K562 (cell line): ENCODE measurements around the gene NEMP1. TPM values are rescaled to one million over a fixed set of nuclear protein-coding genes. Genes with fewer than 3 reads are reported as not detected.

ENCODE experiments used
- ARHGAP35 ChIP-seq: fragments of 450-650 bp; IDR thresholded peaks from 2 replicates; pipeline ENCODE4 v1.6.1; 2018; ENCODE audit not compliant: partially characterized antibody
- ATF7 ChIP-seq: fragments of 450-650 bp; IDR thresholded peaks from 2 replicates; pipeline ENCODE4 v1.7.1; 2014; ENCODE audit warnings: mild to moderate bottlenecking, moderate library complexity
- BCLAF1 ChIP-seq, 2 experiments: fragments of 450-650 bp in 1 of 2; IDR thresholded peaks; 2 replicates each; pipeline ENCODE4 v1.6.1; 2011 to 2017; ENCODE audit warnings: low read depth in 2 of 2, antibody characterized with exemption in 1 of 2, borderline replicate concordance in 1 of 2, low read length in 1 of 2, mild to moderate bottlenecking in 1 of 2, mixed read lengths in 1 of 2; ENCODE audit not compliant: control insufficient read depth in 1 of 2
- CTCFL ChIP-seq: IDR thresholded peaks from 2 replicates; pipeline ENCODE4 v1.6.1; 2011; ENCODE audit warnings: borderline replicate concordance, low read depth, mild to moderate bottlenecking, moderate library complexity, low read length; ENCODE audit not compliant: insufficient read depth, poor library complexity, severe bottlenecking
- FOSL1 ChIP-seq: fragments of 200-800 bp; sonication (Bioruptor generic); conservative IDR thresholded peaks from 2 replicates; pipeline ENCODE4 v1.6.1; 2016; ENCODE audit warnings: missing genetic modification characterization, missing compliant biosample characterization
- LCOR ChIP-seq: sonication (generic); formaldehyde crosslinking; IDR thresholded peaks from 2 replicates; pipeline ENCODE4 v1.8.0; 2022; ENCODE audit warnings: mild to moderate bottlenecking, missing genetic modification reagents
- MTA3 ChIP-seq: fragments of 450-650 bp; formaldehyde crosslinking; IDR thresholded peaks from 2 replicates; pipeline ENCODE4 v1.6.1; 2017; ENCODE audit warnings: mild to moderate bottlenecking, borderline replicate concordance
- NFATC3 ChIP-seq: fragments of 450-650 bp; IDR thresholded peaks from 2 replicates; pipeline ENCODE4 v1.6.1; 2017; ENCODE audit warnings: mild to moderate bottlenecking
- NR4A1 ChIP-seq, 2 experiments: fragments of 250-450 bp in 1 of 2; fragments of 450-650 bp in 1 of 2; sonication (Bioruptor Pico) in 1 of 2; IDR thresholded peaks; 2 replicates each; pipeline versions ENCODE4 v1.4.0 to v1.6.1; 2016 to 2020; ENCODE audit warnings: mild to moderate bottlenecking in 2 of 2, missing compliant biosample characterization in 1 of 2, missing genetic modification characterization in 1 of 2, moderate library complexity in 1 of 2
- ZFP1 ChIP-seq: fragments of 450-650 bp; formaldehyde crosslinking; IDR thresholded peaks from 2 replicates; pipeline ENCODE4 v1.4.0; 2020; ENCODE audit warnings: mild to moderate bottlenecking, mixed read lengths
- polyA plus RNA-seq, 8 experiments: library from polyadenylated mRNA; depleted of rRNA in 4 of 8; stranded (reverse) in 5 of 8; unstranded in 3 of 8; fragments of >200 nt; fragmentation: Nextera tagmentation in 2 of 8; fragmentation: Illumina TruSeq in 1 of 8; extraction: Ambion mirVana in 2 of 8; extraction: Trizol in 1 of 8; gene quantifications; 2 replicates each; pipeline versions ENCODE4 v1.2.1 to v1.2.3, GENCODE V29; 2011 to 2014; ENCODE audit warnings: inconsistent platforms in 1 of 8, missing spikeins in 1 of 8
- total RNA-seq, 7 experiments: library from RNA; depleted of rRNA in 6 of 7; stranded (reverse); fragments of >200 nt in 6 of 7; fragmentation: Illumina TruSeq in 2 of 7; extraction: Trizol in 2 of 7; gene quantifications; 2 replicates each; pipeline versions ENCODE4 v1.2.1 to v1.2.3, GENCODE V29; 2011 to 2021; ENCODE audit warnings: low replicate concordance in 1 of 7
- TF ChIP-seq, protein P1 (sequence below): sonication (generic); formaldehyde crosslinking; IDR thresholded peaks from 2 replicates; pipeline ENCODE4 v1.8.0; 2023; ENCODE audit warnings: missing genetic modification reagents, mild to moderate bottlenecking, borderline replicate concordance
- TF ChIP-seq, protein P2 (sequence below), 2 experiments: fragments of 450-650 bp in 1 of 2; sonication (generic) in 1 of 2; formaldehyde crosslinking in 1 of 2; IDR thresholded peaks in 1 of 2; conservative IDR thresholded peaks in 1 of 2; 2 replicates each; pipeline versions ENCODE4 v1.6.1 to v1.8.1; 2016 to 2023; ENCODE audit warnings: mild to moderate bottlenecking in 2 of 2, moderate library complexity in 2 of 2, inconsistent platforms in 1 of 2, missing genetic modification reagents in 1 of 2

NEMP1 gene
- total and polyA plus RNA-seq, 9 of the 15 experiments (the other 6 are each of a cell fraction or from before 2014, with no cell fraction given): 9.5 to 82.2 (median 41.2) TPM

GRCh38 chr12:57088354-57089270, 10.0 kb upstream of the NEMP1 start, which contains the start of gene NAB2 (continued):
- TF ChIP-seq CTCFL: no peak
- no peak for TF ChIP-seq NR4A1 (CRISPR knock-in tag; IDR thresholded peaks at IDR 0.05)
- peak; percentile 67; the same call in 1 of the 2 replicates for TF ChIP-seq NR4A1 (tag; IDR thresholded peaks at IDR 0.05)
- no peak for TF ChIP-seq ZFP1 (CRISPR knock-in tag)
- TF ChIP-seq BCLAF1 (IDR thresholded peaks at IDR 0.05; ENCODE audit: borderline replicate concordance in 1 of 2, control insufficient read depth in 1 of 2, low read depth in 2 of 2, low read length in 1 of 2): 0 out of 4 replicates have a peak, but pooled peaks of 1 of the 2 experiments have one; percentile 1
- TF ChIP-seq, protein P1, sequence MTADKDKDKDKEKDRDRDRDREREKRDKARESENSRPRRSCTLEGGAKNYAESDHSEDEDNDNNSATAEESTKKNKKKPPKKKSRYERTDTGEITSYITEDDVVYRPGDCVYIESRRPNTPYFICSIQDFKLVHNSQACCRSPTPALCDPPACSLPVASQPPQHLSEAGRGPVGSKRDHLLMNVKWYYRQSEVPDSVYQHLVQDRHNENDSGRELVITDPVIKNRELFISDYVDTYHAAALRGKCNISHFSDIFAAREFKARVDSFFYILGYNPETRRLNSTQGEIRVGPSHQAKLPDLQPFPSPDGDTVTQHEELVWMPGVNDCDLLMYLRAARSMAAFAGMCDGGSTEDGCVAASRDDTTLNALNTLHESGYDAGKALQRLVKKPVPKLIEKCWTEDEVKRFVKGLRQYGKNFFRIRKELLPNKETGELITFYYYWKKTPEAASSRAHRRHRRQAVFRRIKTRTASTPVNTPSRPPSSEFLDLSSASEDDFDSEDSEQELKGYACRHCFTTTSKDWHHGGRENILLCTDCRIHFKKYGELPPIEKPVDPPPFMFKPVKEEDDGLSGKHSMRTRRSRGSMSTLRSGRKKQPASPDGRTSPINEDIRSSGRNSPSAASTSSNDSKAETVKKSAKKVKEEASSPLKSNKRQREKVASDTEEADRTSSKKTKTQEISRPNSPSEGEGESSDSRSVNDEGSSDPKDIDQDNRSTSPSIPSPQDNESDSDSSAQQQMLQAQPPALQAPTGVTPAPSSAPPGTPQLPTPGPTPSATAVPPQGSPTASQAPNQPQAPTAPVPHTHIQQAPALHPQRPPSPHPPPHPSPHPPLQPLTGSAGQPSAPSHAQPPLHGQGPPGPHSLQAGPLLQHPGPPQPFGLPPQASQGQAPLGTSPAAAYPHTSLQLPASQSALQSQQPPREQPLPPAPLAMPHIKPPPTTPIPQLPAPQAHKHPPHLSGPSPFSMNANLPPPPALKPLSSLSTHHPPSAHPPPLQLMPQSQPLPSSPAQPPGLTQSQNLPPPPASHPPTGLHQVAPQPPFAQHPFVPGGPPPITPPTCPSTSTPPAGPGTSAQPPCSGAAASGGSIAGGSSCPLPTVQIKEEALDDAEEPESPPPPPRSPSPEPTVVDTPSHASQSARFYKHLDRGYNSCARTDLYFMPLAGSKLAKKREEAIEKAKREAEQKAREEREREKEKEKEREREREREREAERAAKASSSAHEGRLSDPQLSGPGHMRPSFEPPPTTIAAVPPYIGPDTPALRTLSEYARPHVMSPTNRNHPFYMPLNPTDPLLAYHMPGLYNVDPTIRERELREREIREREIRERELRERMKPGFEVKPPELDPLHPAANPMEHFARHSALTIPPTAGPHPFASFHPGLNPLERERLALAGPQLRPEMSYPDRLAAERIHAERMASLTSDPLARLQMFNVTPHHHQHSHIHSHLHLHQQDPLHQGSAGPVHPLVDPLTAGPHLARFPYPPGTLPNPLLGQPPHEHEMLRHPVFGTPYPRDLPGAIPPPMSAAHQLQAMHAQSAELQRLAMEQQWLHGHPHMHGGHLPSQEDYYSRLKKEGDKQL: no peak
- peak; percentile 80 for TF ChIP-seq LCOR
- TF ChIP-seq, protein P2, sequence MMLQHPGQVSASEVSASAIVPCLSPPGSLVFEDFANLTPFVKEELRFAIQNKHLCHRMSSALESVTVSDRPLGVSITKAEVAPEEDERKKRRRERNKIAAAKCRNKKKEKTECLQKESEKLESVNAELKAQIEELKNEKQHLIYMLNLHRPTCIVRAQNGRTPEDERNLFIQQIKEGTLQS (IDR thresholded peaks at IDR 0.05): no peak
- TF ChIP-seq, protein P2 (CRISPR knock-in tag; conservative IDR thresholded peaks at IDR 0.05): no peak
- no peak for TF ChIP-seq ARHGAP35
- TF ChIP-seq ATF7: no peak; the same call in 1 of the 2 replicates
- peak; percentile 64 for TF ChIP-seq FOSL1
- TF ChIP-seq NFATC3: no peak
- TF ChIP-seq MTA3: peak; percentile 77
